NT2/D1 (cell line): ENCODE data around the gene LYPD3.

Experiments
- DNase-seq: peaks from one replicate; pipeline ENCODE4 v3.0.0-alpha.2; 2011; ENCODE audit warnings: low read depth, low spot score
- H3K27me3 ChIP-seq: 2 replicates; pipeline ENCODE4 v1.6.0; 2011; ENCODE audit warnings: mild to moderate bottlenecking; ENCODE audit not compliant: insufficient read length, insufficient read depth
- H3K36me3 ChIP-seq: 2 replicates; pipeline ENCODE4 v1.6.1; 2011; ENCODE audit warnings: mild to moderate bottlenecking, low read length, mixed read lengths; ENCODE audit not compliant: insufficient read depth, insufficient read length
- H3K4me1 ChIP-seq: 2 replicates; pipeline ENCODE4 v1.5.1; 2011; ENCODE audit not compliant: insufficient read depth, insufficient read length
- H3K4me3 ChIP-seq: 2 replicates; pipeline ENCODE4 v1.5.1; 2011; ENCODE audit warnings: low read depth; ENCODE audit not compliant: insufficient read length
- H3K9ac ChIP-seq: 2 replicates; pipeline ENCODE4 v1.6.0; 2011; ENCODE audit warnings: low read depth; ENCODE audit not compliant: insufficient read length
- H3K9me3 ChIP-seq: 2 replicates; pipeline ENCODE4 v1.5.1; 2011; ENCODE audit warnings: mild to moderate bottlenecking, low read length; ENCODE audit not compliant: insufficient read depth
- SUZ12 ChIP-seq: IDR thresholded peaks from 2 replicates; pipeline ENCODE4 v1.6.1; 2011; ENCODE audit not compliant: insufficient read length, insufficient read depth; ENCODE audit errors: extremely low read depth
- YY1 ChIP-seq: IDR thresholded peaks from 2 replicates; pipeline ENCODE4 v1.6.1; 2011; ENCODE audit not compliant: insufficient read length, insufficient read depth
- ZNF274 ChIP-seq: IDR thresholded peaks from 2 replicates; pipeline ENCODE4 v1.6.1; 2011; ENCODE audit warnings: mild to moderate bottlenecking, low read depth, low read length

Gene LYPD3

DNA sequence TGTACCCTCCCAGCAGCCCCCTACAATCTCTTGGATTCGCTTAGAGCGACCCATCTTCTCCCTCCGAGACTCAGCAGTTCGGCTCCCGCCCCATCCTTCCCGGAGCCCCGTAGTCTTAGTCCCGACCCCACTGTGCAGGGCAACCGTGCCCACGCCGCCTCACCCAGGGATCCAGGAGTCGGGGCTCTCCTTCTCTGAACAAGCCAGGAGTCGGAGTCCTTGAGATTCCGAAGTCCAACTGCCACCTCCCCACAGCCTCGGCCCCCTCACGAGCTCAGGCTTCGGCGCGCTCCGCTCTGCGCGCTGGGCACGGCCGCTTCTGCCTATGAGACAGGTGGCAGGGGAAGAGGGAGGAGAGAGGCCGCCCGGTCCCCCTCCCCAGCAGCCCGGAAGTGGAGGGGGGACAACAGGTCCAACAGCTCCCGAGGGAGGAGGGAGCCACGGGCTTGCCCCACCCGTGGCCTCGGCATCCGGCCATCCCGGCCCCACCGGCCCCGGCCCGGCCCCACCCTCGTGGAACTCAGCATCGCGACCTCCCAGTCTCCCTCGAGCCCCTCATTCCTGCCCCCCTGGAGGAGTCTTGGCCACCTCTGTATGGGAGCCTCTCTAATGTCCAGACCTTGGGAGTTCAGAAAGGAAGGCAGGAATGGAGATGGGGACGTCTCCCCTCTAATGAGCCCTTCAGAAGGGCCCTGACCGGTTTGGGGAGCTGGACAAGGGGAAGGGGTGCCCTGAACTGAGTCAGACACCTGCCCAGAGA, 39.2 kb upstream of the LYPD3 start, which contains the start of gene PHLDB3:
PHLDB3 (minus strand) TSS at position 321 of the 760 bp plus-strand sequence. CDS start 628 bp downstream, outside the sequence.
- DNase-seq, result no peak
- no peak for TF ChIP-seq YY1
- no peak for TF ChIP-seq SUZ12
- TF ChIP-seq ZNF274, result no peak
- peaks cover 16% of the 10 kb centered on the region for H3K36me3 ChIP-seq
- peaks cover 5% of the 10 kb centered on the region for H3K4me1 ChIP-seq
- H3K9me3 ChIP-seq, result no peaks in the 10 kb centered on the region
- peak within 1 kb of the TSS; percentile 83 for H3K9ac ChIP-seq
- peak within 1 kb of the TSS; percentile 75 for H3K4me3 ChIP-seq
- H3K27me3 ChIP-seq, result peaks cover 24% of the 10 kb centered on the region

DNA sequence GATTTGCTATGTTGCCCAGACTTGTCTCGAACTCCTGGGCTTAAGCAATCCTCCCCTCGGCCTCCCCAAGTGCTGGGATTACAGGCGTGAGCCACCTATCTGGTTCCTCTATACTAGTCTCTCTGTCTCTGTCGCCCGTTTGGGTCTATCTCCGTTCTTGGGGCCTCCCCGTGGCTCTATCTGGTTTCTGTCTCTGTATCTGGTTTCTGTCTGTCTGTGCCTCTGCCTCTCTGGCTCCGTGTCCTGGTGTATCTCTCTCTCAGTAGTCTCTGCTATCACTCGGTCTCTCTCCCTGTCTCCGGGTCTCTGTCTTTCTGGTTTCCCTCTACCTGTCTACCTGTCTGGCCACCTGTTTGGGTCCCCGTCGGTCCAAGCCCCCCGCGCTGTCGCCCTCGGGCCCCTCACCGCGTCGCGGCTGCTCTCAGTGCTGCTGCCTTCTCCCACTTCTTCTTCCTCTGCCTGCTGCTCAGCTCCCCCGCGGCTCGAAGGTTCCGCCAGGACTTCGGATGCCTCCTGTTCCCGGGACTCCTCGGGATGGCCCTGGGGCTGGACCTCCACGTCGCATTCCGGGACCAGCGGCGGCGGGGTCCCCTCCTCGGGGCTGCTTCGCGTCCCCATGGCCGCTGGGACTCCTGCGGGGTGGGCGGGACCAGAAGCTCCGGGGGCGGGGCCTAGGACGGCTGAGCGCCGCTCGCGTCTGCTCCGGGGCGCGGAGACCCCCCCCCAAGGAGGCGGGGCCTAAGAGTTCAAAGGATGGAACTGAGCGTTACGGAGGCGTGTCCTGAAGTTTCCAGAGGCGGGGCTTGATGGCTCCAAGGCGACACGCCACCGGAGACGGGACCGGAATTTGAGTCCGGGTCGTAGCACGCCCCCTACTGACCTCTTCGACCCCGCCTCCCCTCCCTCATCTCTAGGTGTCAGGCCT, 38.4 kb upstream of the LYPD3 start:
- TF ChIP-seq YY1, result no peak
- TF ChIP-seq ZNF274, result no peak
- no peak for TF ChIP-seq SUZ12
- H3K9ac ChIP-seq, result peak overlapping the region; percentile 83
- H3K9me3 ChIP-seq, result no peaks in the 10 kb centered on the region
- peaks cover 5% of the 10 kb centered on the region for H3K4me1 ChIP-seq
- peaks cover 24% of the 10 kb centered on the region for H3K27me3 ChIP-seq
- H3K4me3 ChIP-seq, result peak overlapping the region; percentile 75
- DNase-seq, result peak; percentile 86
- peaks cover 12% of the 10 kb centered on the region for H3K36me3 ChIP-seq

DNA sequence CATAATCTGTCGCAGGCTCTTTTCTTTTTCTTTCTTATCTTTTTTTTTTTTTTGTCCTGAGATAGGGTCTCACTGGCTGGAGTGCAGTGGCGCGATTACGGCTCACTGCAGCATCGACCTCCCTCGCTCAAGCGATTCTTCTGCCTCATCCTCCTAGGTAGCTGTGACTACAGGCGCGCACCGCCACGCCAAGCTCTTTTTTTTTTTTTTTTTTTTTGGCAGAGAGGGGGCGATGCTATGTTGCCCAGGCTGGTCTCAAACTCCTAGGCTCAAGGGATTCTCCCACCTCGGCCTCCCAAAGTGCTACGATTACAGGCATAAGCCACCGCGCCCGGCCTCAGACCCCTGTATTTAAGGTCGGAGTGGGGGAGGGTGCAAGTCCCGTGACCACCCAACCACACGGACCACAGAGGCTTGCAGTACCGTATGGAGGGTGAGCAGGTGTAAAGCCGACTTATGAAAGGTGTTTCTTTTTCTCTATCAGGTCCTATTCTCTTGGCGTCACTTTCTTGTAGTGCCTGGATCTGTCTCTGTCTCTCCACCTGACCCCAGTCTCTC, 37.1 kb upstream of the LYPD3 start:
- Histone ChIP-seq H3K36me3 (peaks cover 7% of the 10 kb centered on the region), H3K9me3 (no peaks in the 10 kb centered on the region), H3K4me3 (peak overlapping the region; percentile 25), H3K4me1 (peaks cover 5% of the 10 kb centered on the region), H3K27me3 (peaks cover 24% of the 10 kb centered on the region), H3K9ac (no peak overlapping the region)
- no peak for TF ChIP-seq ZNF274
- TF ChIP-seq YY1, result no peak
- no peak for DNase-seq

DNA sequence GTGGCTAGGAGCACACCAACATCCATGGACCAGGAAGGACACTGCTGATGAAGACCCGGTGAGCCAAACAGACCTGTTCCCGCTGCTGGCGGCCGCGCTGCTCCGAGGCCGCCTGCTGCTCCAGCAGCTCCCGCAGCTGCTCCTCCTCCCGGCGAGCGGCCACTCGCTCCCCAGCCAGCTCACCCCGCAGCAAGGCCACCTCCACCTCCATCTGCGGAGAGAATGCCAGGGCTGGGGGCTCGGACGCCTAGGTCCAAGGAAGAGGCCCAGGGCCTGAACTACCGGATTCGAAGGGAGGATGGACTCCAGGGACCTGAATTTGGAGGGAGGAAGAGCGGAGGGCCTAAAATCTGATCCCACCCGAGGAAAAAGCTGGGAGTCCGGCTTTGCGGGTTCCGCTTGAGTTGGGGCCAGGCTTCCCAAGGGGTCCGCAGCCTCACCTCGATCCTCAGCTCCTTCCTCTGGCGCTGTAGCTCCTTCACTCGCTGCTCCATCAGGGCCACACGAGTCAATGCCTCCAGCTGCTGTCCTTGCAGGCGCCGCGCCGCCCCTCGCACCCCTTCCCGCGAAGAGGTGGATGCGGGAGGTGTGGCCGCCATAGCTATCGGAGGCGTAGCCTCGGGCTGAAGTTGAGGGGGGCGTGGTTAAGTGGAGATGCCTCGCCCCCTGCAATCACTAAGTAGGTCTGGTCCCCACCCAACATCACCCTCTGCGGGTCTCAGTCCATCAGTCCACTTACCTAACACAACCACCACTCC, 36.4 kb upstream of the LYPD3 start:
- Histone ChIP-seq H3K36me3 (peaks cover 12% of the 10 kb centered on the region), H3K9ac (peak overlapping the region; percentile 1), H3K4me3 (peak overlapping the region; percentile 25), H3K27me3 (peaks cover 24% of the 10 kb centered on the region), H3K4me1 (peaks cover 5% of the 10 kb centered on the region), H3K9me3 (no peaks in the 10 kb centered on the region)
- TF ChIP-seq ZNF274, result no peak
- TF ChIP-seq SUZ12, result no peak
- no peak for TF ChIP-seq YY1
- DNase-seq, result no peak

DNA sequence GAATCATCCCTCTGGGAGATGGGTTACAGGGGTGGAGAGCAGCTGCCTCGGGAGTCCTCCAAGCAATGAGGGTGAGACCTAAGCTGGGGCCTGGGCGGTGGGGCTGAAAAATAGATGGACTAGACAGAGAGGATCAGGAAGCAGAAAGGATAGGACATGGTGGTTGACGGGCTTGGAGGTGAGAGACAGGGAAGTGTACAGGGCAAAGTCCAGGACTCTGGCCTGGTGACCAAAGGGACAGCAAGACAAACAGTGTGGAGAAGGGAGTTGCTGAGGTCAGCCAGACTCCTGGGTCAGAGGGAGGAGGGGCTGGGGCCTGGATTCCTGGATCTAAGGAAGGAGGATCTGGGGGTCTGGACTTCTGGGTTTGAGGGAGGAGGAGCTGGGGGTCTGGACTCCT, 33.6 kb upstream of the LYPD3 start:
- no peak for DNase-seq
- Histone ChIP-seq H3K9ac (no peak overlapping the region), H3K4me1 (peaks cover 5% of the 10 kb centered on the region), H3K4me3 (no peak overlapping the region), H3K27me3 (peaks cover 15% of the 10 kb centered on the region), H3K36me3 (peaks cover 23% of the 10 kb centered on the region), H3K9me3 (no peaks in the 10 kb centered on the region)
- TF ChIP-seq SUZ12 (no peak), ZNF274 (no peak), YY1 (no peak)

DNA sequence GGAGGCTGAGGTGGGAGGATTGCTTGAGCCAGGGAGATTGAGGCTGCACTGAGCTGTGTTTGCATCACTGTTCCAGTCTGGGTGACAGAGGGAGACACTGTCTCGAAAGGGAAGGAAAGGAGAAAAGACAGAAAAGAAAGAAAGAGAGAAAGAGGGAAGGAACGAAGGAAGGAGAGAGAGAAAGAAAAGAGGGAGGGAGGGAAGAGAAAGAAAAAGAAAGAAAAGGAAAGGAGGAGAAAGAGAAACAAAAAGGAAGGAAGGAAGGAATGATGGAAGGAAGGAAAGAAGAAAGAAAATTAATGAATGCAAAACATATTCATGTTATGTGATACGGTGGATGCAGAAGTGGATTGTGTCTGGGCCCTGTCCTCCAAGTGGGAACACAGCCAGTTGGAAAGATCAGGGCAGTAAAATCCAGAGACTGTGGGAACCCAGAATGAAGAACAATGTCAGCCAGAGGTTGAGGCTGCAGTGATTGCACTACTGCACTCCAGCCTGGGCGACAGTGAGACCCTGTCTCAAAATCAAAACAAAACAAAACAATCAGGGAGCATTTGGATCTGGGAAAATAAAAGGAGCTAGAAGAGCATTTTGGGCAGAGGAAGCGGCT, 32.9 kb upstream of the LYPD3 start:
- no peak for DNase-seq
- Histone ChIP-seq H3K27me3 (peaks cover 9% of the 10 kb centered on the region), H3K4me3 (no peak overlapping the region), H3K36me3 (peaks cover 23% of the 10 kb centered on the region), H3K9me3 (no peaks in the 10 kb centered on the region), H3K9ac (no peak overlapping the region), H3K4me1 (peaks cover 5% of the 10 kb centered on the region)
- TF ChIP-seq ZNF274, result no peak
- TF ChIP-seq YY1, result no peak
- no peak for TF ChIP-seq SUZ12
